H1 (cell line): ENCODE data around the gene RAPGEF5. TPM values are rescaled to one million over a fixed set of nuclear protein-coding genes. Genes with fewer than 3 reads are reported as not detected.

Experiments used
- CTCF ChIA-PET: fragments of 300-600 bp; sonication (Branson Sonifier 250); formaldehyde crosslinking; loops from one replicate; lab custom pipeline; 2021; ENCODE audit not compliant: partially characterized antibody; lab: Charles Lee
- POLR2A ChIA-PET: fragments of 300-600 bp; sonication (Branson Sonifier 250); formaldehyde crosslinking; loops from one replicate; lab custom pipeline; 2021; ENCODE audit warnings: inconsistent platforms; ENCODE audit not compliant: partially characterized antibody; lab: Charles Lee
- DNase-seq, 2 experiments: peaks; one replicate each; pipeline versions ENCODE4 v3.0.0 to v3.0.0-alpha.2; 2010 to 2022; ENCODE audit warnings: low spot score in 2 of 2, low read depth in 1 of 2, mixed read lengths in 1 of 2
- FAIRE-seq: peaks from 2 replicates; lab custom pipeline; 2011; peaks lifted over from hg19 to GRCh38; lab: Jason Lieb, UNC
- H2AFZ ChIP-seq: 2 replicates; pipeline ENCODE4 v1.8.1; 2012; ENCODE audit warnings: low read length, inconsistent platforms
- H2AK5ac ChIP-seq: 2 replicates; pipeline ENCODE4 v1.6.1; 2013; ENCODE audit warnings: low read depth, low read length
- H2BK120ac ChIP-seq: replicated peaks from 2 replicates; pipeline ENCODE3; 2013; ENCODE audit warnings: low read depth, low read length, inconsistent platforms
- H2BK12ac ChIP-seq: 2 replicates; pipeline ENCODE4 v1.6.1; 2013; ENCODE audit warnings: low read depth, low read length
- H2BK15ac ChIP-seq: 2 replicates; pipeline ENCODE4 v1.6.1; 2013; ENCODE audit warnings: low read length
- H2BK20ac ChIP-seq: 2 replicates; pipeline ENCODE4 v1.6.1; 2013; ENCODE audit warnings: low read length
- H2BK5ac ChIP-seq: 2 replicates; pipeline ENCODE4 v1.6.1; 2013; ENCODE audit warnings: low read depth, low read length
- H3K14ac ChIP-seq: 2 replicates; pipeline ENCODE4 v1.6.1; 2013; ENCODE audit warnings: inconsistent platforms; ENCODE audit not compliant: insufficient read length
- H3K18ac ChIP-seq: 2 replicates; pipeline ENCODE4 v1.6.1; 2013; ENCODE audit warnings: low read length; ENCODE audit errors: extremely low read depth
- H3K23ac ChIP-seq: 2 replicates; pipeline ENCODE4 v1.6.1; 2013; ENCODE audit warnings: inconsistent platforms; ENCODE audit not compliant: insufficient read length
- H3K23me2 ChIP-seq: 2 replicates; pipeline ENCODE4 v1.6.1; 2013; ENCODE audit warnings: low read depth, low read length
- H3K27ac ChIP-seq: 2 replicates; pipeline ENCODE4 v1.6.1; 2011; ENCODE audit warnings: low read depth, low read length, inconsistent platforms
- H3K27me3 ChIP-seq, 4 experiments: replicated peaks in 1 of 4; 1 replicate in 1 of 4; 2 replicates in 3 of 4; pipeline versions ENCODE4 v1.6.1 to v1.8.1; 2011 to 2013; ENCODE audit warnings: low read length in 3 of 4, mild to moderate bottlenecking in 3 of 4, inconsistent platforms in 2 of 4, mixed read lengths in 2 of 4, moderate library complexity in 1 of 4; ENCODE audit not compliant: control insufficient read depth in 3 of 4, insufficient read depth in 3 of 4; ENCODE audit errors: extremely low read depth in 1 of 4
- H3K36me3 ChIP-seq, 4 experiments: 2 replicates each; pipeline versions ENCODE4 v1.6.1 to v1.8.1; 2011 to 2013; ENCODE audit warnings: mild to moderate bottlenecking in 4 of 4, low read length in 3 of 4, moderate library complexity in 2 of 4, control low read depth in 1 of 4, inconsistent platforms in 1 of 4; ENCODE audit not compliant: insufficient read depth in 4 of 4, control insufficient read depth in 2 of 4
- H3K4ac ChIP-seq: replicated peaks from 2 replicates; pipeline ENCODE3; 2013; ENCODE audit warnings: low read length, low read depth, mixed read lengths, inconsistent platforms; ENCODE audit not compliant: insufficient read length
- H3K4me1 ChIP-seq, 4 experiments: replicated peaks in 1 of 4; 1 replicate in 1 of 4; 2 replicates in 3 of 4; pipeline versions ENCODE4 v1.6.1 to v1.8.1; 2011 to 2013; ENCODE audit warnings: low read length in 3 of 4, inconsistent platforms in 2 of 4, mixed read lengths in 1 of 4; ENCODE audit not compliant: insufficient read depth in 4 of 4, control insufficient read depth in 3 of 4
- H3K4me2 ChIP-seq, 2 experiments: 2 replicates each; pipeline versions ENCODE4 v1.6.1 to v1.8.1; 2011 to 2013; ENCODE audit warnings: low read depth in 2 of 2, low read length in 2 of 2, control low read depth in 1 of 2, inconsistent platforms in 1 of 2, mild to moderate bottlenecking in 1 of 2; ENCODE audit not compliant: insufficient read depth in 1 of 2
- H3K4me3 ChIP-seq, 4 experiments: fragments of 200-600, 300-600 bp in 1 of 4; sonication (generic), shearing (Covaris generic), sonication (Bioruptor Twin) in 1 of 4; 2 replicates each; pipeline versions ENCODE4 v1.5.1 to v1.8.1; 2011 to 2016; ENCODE audit warnings: low read length in 4 of 4, low read depth in 3 of 4, control low read depth in 2 of 4, inconsistent platforms in 2 of 4, mild to moderate bottlenecking in 2 of 4, mixed read lengths in 1 of 4, moderate library complexity in 1 of 4; ENCODE audit not compliant: insufficient read depth in 2 of 4; ENCODE audit errors: extremely low read depth in 1 of 4
- H3K56ac ChIP-seq: replicated peaks from 2 replicates; pipeline ENCODE3; 2013; ENCODE audit warnings: low read depth, mild to moderate bottlenecking, mixed read lengths, low read length, inconsistent platforms; ENCODE audit not compliant: insufficient read length
- H3K79me1 ChIP-seq: 2 replicates; pipeline ENCODE4 v1.6.1; 2013; ENCODE audit warnings: low read depth, low read length, control low read depth
- H3K79me2 ChIP-seq, 2 experiments: 2 replicates each; pipeline versions ENCODE4 v1.6.1 to v1.8.1; 2012 to 2013; ENCODE audit warnings: low read length in 2 of 2, mild to moderate bottlenecking in 2 of 2, inconsistent platforms in 1 of 2; ENCODE audit not compliant: insufficient read depth in 2 of 2, control insufficient read depth in 1 of 2
- H3K9ac ChIP-seq, 4 experiments: replicated peaks in 1 of 4; 1 replicate in 1 of 4; 2 replicates in 3 of 4; pipeline versions ENCODE4 v1.6.1 to v1.8.1; 2011 to 2013; ENCODE audit warnings: low read depth in 3 of 4, low read length in 3 of 4, control low read depth in 2 of 4, mild to moderate bottlenecking in 2 of 4, moderate library complexity in 2 of 4, inconsistent platforms in 1 of 4; ENCODE audit errors: extremely low read depth in 1 of 4
- H3K9me3 ChIP-seq, 2 experiments: 2 replicates each; pipeline versions ENCODE4 v1.6.1 to v1.8.1; 2012 to 2013; ENCODE audit warnings: mild to moderate bottlenecking in 2 of 2, moderate library complexity in 2 of 2, control low read depth in 1 of 2, inconsistent platforms in 1 of 2, low read depth in 1 of 2, low read length in 1 of 2, mixed read lengths in 1 of 2; ENCODE audit not compliant: insufficient read depth in 2 of 2
- H4K20me1 ChIP-seq, 2 experiments: replicated peaks in 1 of 2; 2 replicates each; pipeline versions ENCODE3 to v1.8.1; 2011 to 2013; ENCODE audit warnings: inconsistent platforms in 2 of 2, low read length in 2 of 2, mild to moderate bottlenecking in 1 of 2; ENCODE audit not compliant: insufficient read depth in 2 of 2, control insufficient read depth in 1 of 2
- H4K5ac ChIP-seq: 2 replicates; pipeline ENCODE4 v1.6.1; 2013; ENCODE audit warnings: low read length, low read depth, mixed read lengths, inconsistent platforms; ENCODE audit not compliant: insufficient read length
- H4K8ac ChIP-seq: 2 replicates; pipeline ENCODE4 v1.8.0; 2013; ENCODE audit warnings: mild to moderate bottlenecking, moderate library complexity, low read length, inconsistent platforms; ENCODE audit not compliant: insufficient read depth; ENCODE audit errors: extremely low read depth
- H4K91ac ChIP-seq: replicated peaks from 2 replicates; pipeline ENCODE3; 2013; ENCODE audit warnings: low read length, mixed read lengths, inconsistent platforms; ENCODE audit not compliant: insufficient read length
- CBX5 ChIP-seq: fragments of 300-800, 300-1000 bp; sonication (generic); IDR thresholded peaks from 2 replicates; pipeline ENCODE4 v1.7.1; 2016; ENCODE audit warnings: antibody characterized with exemption, low read length, low read depth
- CEBPB ChIP-seq: IDR thresholded peaks from 2 replicates; pipeline ENCODE4 v1.6.1; 2012; ENCODE audit warnings: low read depth, low read length
- CHD1 ChIP-seq: IDR thresholded peaks from 2 replicates; pipeline ENCODE4 v1.6.1; 2012; ENCODE audit warnings: low read depth, low read length, improper control_type of control experiment
- GABPA ChIP-seq: IDR thresholded peaks from 2 replicates; pipeline ENCODE4 v1.6.1; 2011; ENCODE audit warnings: mild to moderate bottlenecking, low read length, moderate library complexity, borderline replicate concordance; ENCODE audit not compliant: insufficient read depth
- HDAC6 ChIP-seq: IDR thresholded peaks from one replicate; pipeline ENCODE4 v1.7.1; 2012; ENCODE audit warnings: low read depth, mild to moderate bottlenecking, inconsistent platforms, low read length, moderate library complexity
- KDM1A ChIP-seq: fragments of 200-600, 300-600 bp; sonication (generic); IDR thresholded peaks from 2 replicates; pipeline ENCODE4 v1.7.1; 2016; ENCODE audit warnings: mild to moderate bottlenecking, low read length, borderline replicate concordance
- POLR2A ChIP-seq, 2 experiments: IDR thresholded peaks; 1 replicate in 1 of 2; 2 replicates in 1 of 2; pipeline ENCODE4 v1.6.1; 2011; ENCODE audit warnings: low read depth in 2 of 2, low read length in 2 of 2, mild to moderate bottlenecking in 2 of 2; ENCODE audit errors: control extremely low read depth in 1 of 2
- POU5F1 ChIP-seq: IDR thresholded peaks from 2 replicates; pipeline ENCODE4 v1.6.1; 2011; ENCODE audit warnings: low read depth, mild to moderate bottlenecking, low read length, moderate library complexity
- RBBP5 ChIP-seq: IDR thresholded peaks from 2 replicates; pipeline ENCODE4 v1.7.1; 2012; ENCODE audit warnings: low read depth, mild to moderate bottlenecking, inconsistent platforms, low read length, moderate library complexity, borderline replicate concordance
- RXRA ChIP-seq: IDR thresholded peaks from 2 replicates; pipeline ENCODE4 v1.6.1; 2011; ENCODE audit warnings: low read depth, mild to moderate bottlenecking, low read length, moderate library complexity; ENCODE audit not compliant: insufficient read depth
- SIRT6 ChIP-seq: IDR thresholded peaks from one replicate; pipeline ENCODE4 v1.7.1; 2012; ENCODE audit warnings: low read length, inconsistent platforms
- SIX5 ChIP-seq: IDR thresholded peaks from 2 replicates; pipeline ENCODE4 v1.6.1; 2011; ENCODE audit warnings: mild to moderate bottlenecking, low read depth, low read length
- WGBS, 2 experiments: shearing (Covaris generic) in 1 of 2; methylation state at CpG; one replicate each; pipeline versions ENCODE4 v1.1.6 to v1.1.7; 2013 to 2015; ENCODE audit warnings: low lambda C conversion rate in 2 of 2, mixed read lengths in 2 of 2, inconsistent platforms in 1 of 2, low coverage in 1 of 2, missing lambda C conversion rate in 1 of 2; ENCODE audit not compliant: insufficient replicate concordance in 2 of 2, insufficient coverage in 1 of 2, insufficient read length in 1 of 2; ENCODE audit errors: extremely low coverage in 1 of 2, missing lambda C conversion rate in 1 of 2; 5-methylcytosine and 5-hydroxymethylcytosine counted together
- polyA plus RNA-seq, 7 experiments: library from polyadenylated mRNA; depleted of rRNA in 3 of 7; stranded (reverse) in 5 of 7; unstranded in 2 of 7; fragments of >200 nt in 5 of 7; fragments of 200-250 nt in 2 of 7; gene quantifications; 1 replicate in 5 of 7; 2 replicates in 1 of 7; 4 replicates in 1 of 7; pipeline versions ENCODE4 v1.2.1 to v1.2.3, GENCODE V29; 2011 to 2013; ENCODE audit warnings: missing spikeins in 2 of 7, mixed read lengths in 2 of 7
- total RNA-seq: library from RNA; stranded (reverse); fragmentation: NEBNext Ultra II Directional; extraction: Animal tissue kit (Norgen Biotek cat#: 25700); gene quantifications from 2 replicates; pipeline ENCODE4 v1.2.1, GENCODE V29; 2021
- TF ChIP-seq, protein P1 (sequence below): IDR thresholded peaks from 2 replicates; pipeline ENCODE4 v1.6.1; 2011; ENCODE audit warnings: low read length, improper control_type of control experiment

RAPGEF5 gene
- total and polyA plus RNA-seq, 2 of the 8 experiments (the other 6 are each of a cell fraction or from before 2014, with no cell fraction given), result 4.4 to 22.9 TPM

DNA sequence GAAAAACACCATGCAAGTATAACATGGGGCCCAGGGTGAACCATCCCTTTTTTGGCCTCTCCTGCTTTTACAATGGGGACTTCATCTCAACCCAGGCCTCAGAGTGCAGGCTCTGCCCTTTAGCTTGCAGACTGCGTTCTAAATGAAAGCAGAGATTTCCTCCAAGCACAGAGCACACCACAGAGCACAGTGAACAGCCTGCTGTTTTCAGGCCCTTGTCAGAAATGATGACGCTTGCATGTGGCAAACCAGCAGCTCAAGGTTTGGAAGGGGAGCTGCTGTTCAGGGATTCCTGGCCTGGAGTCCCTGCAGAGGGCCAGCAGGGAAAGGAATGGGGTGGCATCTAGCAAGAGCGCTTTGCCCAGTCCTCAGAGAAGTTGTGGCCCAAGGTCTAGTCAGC lies 243.9 kb downstream of the RAPGEF5 start:
- Histone ChIP-seq H3K23ac (no peak overlapping the region), H3K4ac (no peak overlapping the region), H3K27ac (no peak overlapping the region), H2BK5ac (no peak overlapping the region), H4K5ac (no peak overlapping the region), H3K36me3 (no peaks in the 10 kb centered on the region), H3K9ac (no peak overlapping the region), H3K79me1 (no peaks in the 10 kb centered on the region), H4K8ac (no peak overlapping the region), H2BK15ac (no peak overlapping the region), H3K18ac (no peak overlapping the region), H2BK12ac (no peak overlapping the region), H3K4me2 (no peak overlapping the region), H3K4me1 (0 out of 7 replicates have a peak, but pooled peaks cover 0 to 2% (median 0%) of the 10 kb centered on the region in 4 experiments), H2AK5ac (no peak overlapping the region), H4K20me1 (no peaks in the 10 kb centered on the region), H3K56ac (no peak overlapping the region), H2BK20ac (no peak overlapping the region), H3K79me2 (no peaks in the 10 kb centered on the region), H3K4me3 (no peak overlapping the region), H3K27me3 (no peaks in the 10 kb centered on the region), H3K23me2 (no peaks in the 10 kb centered on the region; the same call in 1 of the 2 replicates), H3K14ac (no peak overlapping the region), H4K91ac (no peak overlapping the region), H3K9me3 (no peaks in the 10 kb centered on the region), H2AFZ (no peak overlapping the region), H2BK120ac (no peak overlapping the region)
- CTCF ChIA-PET, result interaction anchor here (0.6 to 9.0 kb wide), 18 partner anchors 15 to 372 kb away, joined by 3 to 140 read pairs (median 3); no protein-coding TSS in a partner anchor
- WGBS, 2 experiments, result 78% methylated on average over 3 of the region's 3 CpGs; no CpG with 5 or more reads in 1 of the 2 experiments
- FAIRE-seq (no peak), DNase-seq (no peak)
- POLR2A ChIA-PET, result interaction anchor here (0.6 kb wide), 1 partner anchor 24 kb away, joined by 3 read pairs; no protein-coding TSS in a partner anchor
- TF ChIP-seq HDAC6, result no peak
- TF ChIP-seq RBBP5, result no peak
- no peak for TF ChIP-seq KDM1A
- no peak for TF ChIP-seq CHD1
- no peak for TF ChIP-seq GABPA
- no peak for TF ChIP-seq POLR2A (IDR thresholded peaks at IDR 0.05; ENCODE audit: control extremely low read depth in 1 of 2, low read depth in 2 of 2, low read length in 2 of 2)
- no peak for TF ChIP-seq RXRA
- no peak for TF ChIP-seq CBX5
- TF ChIP-seq, protein P1, sequence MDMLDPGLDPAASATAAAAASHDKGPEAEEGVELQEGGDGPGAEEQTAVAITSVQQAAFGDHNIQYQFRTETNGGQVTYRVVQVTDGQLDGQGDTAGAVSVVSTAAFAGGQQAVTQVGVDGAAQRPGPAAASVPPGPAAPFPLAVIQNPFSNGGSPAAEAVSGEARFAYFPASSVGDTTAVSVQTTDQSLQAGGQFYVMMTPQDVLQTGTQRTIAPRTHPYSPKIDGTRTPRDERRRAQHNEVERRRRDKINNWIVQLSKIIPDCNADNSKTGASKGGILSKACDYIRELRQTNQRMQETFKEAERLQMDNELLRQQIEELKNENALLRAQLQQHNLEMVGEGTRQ, result no peak
- no peak for TF ChIP-seq POU5F1
- no peak for TF ChIP-seq SIRT6
- no peak for TF ChIP-seq SIX5
- TF ChIP-seq CEBPB, result no peak
